Activated CD8-positive, alpha-beta memory T cell treated with anti-CD3 and anti-CD28 coated beads for 48 hours (primary cell): ENCODE data around the gene GATAD2A.
A peak's percentile ranks its signal among the peaks of the same experiment; 100 is the strongest.

Experiments
- DNase-seq, 3 experiments: peaks; one replicate each; pipeline ENCODE4 v3.0.0-alpha.2; 2020; ENCODE audit warnings: low read depth in 2 of 3, low spot score in 2 of 3

GATAD2A gene

DNA sequence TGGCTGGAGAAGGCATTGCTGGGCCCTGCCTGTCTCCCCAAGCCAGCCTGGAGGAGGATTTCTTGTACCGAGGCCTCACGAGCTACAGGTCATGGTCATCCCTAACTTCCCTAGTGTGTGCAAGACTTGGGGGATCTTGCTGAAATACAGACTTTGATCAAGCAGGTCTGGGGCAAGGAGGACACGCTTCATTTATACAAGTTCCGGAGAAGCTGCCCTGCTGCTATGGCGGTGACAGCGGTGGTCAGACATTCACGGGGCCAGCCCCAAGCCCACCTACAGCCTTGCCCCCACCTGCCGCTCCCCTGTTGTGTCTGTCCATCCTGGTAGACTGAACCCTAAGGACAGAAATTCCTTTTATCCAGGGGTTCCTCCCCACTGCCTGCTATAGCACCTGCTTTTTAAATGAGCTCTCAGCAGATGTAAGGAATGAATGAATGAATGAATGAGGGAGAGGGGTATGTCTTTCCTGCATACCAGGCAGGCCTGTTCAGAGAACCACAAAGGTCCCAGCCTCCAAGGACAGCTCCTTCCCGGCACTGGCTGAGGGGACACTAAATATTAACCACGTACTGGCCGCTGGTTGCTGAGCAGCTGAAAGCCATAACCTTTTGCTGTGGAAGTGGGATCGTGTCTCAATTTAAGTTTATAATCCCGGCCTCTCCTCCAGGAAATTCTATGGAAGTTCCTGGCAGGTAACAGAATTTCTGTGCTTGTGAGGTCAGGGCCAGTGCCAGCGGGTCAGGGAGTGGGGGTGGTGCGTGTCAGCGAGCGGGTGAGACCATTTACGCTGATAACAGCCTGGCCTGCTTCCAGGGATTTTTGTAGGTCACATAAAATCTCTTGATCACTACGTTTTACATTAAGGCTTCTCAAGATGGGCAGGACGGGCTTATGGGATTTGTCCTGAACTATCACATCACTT lies 82.7 kb downstream of the GATAD2A start:
- DNase-seq, result no peak

DNA sequence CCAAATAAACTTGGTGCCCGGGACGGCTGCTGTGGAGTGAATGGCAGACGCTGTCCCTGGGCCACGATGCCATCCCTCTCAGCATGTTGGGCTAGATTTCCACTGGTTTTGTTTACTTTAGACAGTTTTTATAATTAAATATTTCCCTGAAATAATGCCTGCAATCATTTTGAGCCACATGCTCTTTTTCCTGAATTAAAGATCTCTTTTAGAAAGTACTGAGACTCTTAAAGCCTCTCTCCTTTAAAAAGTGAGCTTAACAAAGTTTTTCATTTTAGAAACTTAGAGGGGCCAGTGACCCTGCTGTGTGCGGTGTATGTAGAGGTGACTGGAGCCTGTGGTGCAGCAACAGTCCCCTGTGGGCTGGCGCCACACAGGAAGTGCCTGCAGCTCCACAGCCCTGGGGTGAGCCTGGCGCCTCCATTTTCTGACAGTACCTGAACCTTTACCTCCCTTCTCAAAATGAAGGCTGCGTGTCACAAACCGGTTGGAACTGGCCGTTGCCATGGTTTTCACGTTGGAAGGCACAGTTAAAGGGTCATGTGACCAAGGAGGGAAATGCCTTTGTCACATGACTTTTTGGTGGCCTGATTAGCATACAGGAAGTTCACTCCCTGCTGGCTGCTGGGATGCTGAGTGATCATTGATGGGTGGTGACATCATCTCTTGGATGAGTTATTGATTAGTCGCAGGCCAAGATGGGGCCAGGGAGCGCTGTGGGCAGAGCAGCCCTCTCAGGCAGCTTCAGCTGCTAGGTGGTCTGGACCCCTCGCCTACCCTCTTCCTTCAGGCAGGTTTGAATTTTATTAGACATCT lies 83.6 kb downstream of the GATAD2A start:
- peak; percentile 29 to 67 (median 57) for DNase-seq

DNA sequence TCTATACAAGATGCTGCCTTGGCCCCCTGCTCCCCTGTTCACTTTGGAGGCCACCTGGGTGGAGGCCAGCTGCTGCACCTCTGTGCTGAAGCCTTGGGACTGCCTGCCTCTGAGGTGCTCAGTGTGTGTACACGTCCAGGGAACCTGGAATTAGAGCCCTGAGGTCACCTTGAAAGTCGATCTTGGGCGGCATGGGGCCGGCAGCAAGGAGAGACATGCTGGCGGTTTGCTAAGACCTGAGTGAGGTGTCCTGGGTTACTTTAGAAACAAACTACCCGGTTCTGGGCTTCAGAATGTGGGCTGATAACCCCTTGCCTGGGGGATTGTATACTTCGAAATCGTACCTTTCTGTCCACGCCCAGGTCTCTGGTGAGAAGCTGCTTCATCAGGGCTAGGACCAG lies 84.3 kb downstream of the GATAD2A start:
- no peak for DNase-seq

DNA sequence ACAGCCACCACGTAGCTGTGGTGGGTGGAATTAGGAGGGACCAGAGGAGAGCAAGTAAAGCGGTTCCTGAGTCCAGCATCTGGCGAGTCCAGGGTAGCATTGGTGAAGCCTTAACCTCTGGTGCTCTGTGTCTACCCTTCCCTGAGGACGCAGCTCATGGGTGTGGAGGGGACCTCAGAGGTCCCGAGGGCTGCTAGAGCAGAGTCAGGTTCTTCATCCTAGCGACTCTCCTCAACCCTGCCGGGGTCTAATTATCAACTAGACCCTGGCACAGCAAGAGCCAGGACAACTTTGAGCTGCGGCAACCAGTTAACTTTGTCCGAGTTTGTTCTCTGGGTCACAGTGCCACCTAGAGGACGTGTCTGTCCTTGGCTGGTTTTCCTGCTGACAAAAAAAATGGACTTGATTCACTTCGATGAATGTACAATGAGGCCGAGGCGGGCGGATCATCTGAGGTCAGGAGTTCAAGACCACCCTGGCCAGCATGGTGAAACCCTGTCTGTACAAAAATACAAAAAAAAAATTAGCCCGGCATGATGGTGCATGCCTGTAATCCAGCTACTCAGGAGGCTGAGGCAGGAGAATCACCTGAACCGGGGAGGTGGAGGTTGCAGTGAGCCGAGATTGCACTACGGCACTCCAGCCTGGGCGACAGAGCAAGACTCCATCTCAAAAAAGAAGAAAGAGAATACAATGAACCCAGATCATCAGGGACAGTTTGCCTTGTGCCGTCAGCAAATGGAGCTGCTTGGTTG lies 84.9 kb downstream of the GATAD2A start:
- peak; percentile 46 to 69 (median 54) for DNase-seq

DNA sequence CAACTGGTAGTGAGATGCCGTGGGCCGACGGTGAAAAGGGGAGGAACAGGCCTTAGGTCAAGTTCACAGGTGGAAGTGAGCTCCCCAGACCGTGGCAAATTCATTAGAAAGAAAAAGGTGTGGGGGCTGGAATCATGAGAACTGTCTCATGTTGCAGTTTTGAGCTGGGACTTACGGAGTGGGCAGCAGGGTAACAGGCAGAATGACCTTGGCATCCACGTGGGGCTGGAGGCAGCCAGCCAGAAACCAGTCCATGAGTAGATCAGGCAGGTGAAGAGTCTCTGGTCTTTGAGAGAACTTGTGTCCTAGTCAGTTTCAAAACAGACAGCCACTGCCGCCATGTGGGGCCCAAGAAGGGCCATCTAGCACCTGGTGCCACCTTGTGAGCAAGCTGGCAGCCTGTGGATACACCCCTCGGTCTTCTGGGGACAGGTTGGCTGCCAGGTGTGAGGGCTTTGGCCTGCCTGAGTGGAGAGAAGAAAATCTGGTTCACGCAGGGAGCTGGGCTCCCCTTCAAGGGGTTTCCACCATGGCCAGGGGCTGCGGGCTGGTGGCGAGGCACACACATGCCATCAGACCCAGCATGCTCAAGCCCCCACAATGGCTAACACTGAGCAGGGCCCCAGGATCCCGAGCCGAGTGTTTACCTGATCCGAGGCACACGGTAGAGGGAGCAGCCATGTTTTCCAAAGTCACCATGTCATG lies 86.0 kb downstream of the GATAD2A start:
- no peak for DNase-seq

DNA sequence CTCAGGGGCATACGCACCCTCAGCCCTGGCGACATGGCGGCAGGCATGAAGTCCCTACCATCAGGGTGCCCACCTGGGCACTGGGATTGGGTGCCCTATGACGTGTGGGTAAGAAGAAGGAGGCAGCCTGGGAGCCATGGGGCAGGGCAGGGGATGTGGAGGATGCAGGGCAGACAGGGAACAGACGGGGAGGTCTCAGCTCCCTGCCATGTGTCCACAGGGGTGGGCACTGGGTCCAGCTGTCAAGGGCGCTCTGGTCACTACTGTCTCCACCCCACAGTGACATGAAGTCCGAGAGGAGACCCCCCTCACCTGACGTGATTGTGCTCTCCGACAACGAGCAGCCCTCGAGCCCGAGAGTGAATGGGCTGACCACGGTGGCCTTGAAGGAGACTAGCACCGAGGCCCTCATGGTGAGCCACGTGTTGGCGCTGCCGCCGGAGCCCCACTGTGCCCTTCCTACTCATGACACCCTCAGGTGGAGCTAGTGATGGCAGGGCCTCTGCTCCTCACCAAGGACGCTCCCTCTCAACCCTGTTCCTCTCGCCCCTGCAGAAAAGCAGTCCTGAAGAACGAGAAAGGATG lies 86.6 kb downstream of the GATAD2A start:
- no peak for DNase-seq

DNA sequence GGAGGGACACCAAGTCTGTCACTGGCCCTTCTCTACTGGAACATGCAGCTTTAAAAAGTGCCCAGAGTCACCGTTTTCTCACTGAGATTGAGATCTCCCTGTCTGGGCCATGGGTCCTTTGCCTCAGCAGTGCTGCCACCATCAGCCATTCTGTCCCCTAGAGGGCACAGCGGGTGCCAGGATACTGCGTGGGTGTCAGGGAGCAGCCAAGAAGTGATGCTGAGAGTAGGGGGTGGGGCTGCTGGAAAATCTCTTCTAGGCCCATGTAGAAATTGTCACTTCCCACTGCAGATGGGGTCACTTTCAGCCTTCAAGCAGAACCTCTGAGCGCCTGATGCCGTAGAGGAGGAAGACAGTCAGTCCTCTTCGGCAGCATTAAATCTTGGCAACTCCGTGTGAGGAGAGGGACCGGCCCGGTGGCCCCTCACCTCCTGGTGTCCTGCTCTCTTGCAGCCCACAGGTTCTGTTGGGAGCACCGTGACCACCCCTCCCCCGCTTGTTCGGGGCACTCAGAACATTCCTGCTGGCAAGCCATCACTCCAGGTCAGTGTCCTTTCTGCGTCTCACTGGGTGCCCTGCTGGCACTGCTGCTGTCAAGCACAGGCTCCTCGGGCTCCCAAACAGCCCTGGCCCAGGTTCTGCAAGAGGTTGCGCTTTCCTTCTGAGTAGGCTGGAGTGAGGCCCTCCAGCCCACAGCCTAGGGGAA lies 88.5 kb downstream of the GATAD2A start:
- DNase-seq, result no peak

DNA sequence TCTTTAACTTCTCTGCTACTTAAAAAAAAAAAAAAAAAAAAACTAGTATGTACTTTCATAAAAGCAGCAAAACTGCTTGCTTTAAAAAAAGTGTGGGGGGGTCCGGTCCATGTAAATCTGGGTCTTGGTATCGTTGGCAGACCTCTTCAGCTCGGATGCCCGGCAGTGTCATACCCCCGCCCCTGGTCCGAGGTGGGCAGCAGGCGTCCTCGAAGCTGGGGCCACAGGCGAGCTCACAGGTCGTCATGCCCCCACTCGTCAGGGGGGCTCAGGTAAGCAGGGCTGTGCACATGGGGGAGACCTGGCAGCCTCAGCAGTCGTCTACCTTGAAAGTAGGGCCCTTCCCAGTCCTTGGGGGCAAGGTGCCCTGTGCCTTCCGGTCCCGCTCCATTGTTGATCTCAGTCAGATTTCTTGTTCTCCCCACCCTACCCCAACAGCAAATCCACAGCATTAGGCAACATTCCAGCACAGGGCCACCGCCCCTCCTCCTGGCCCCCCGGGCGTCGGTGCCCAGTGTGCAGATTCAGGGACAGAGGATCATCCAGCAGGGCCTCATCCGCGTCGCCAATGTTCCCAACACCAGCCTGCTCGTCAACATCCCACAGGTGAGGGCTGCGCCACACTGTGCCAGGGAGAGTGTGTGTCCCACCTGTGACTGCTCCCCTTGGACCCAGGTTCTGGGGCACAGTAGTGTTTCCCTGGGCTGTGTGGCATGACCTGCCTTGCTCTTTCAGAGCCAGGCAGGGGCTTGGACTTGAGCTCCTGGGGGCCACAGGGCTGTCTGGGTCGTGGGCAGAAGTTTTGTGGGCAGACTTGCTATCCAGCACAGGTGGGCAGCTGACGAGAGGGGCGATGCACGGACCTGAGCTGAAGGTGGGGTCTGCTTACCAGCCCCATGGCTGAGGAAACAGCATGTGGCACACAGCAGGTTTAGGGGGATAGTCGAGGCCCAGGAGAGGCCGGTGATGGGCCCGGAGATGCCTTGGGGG lies 90.4 kb downstream of the GATAD2A start:
- DNase-seq, result no peak

DNA sequence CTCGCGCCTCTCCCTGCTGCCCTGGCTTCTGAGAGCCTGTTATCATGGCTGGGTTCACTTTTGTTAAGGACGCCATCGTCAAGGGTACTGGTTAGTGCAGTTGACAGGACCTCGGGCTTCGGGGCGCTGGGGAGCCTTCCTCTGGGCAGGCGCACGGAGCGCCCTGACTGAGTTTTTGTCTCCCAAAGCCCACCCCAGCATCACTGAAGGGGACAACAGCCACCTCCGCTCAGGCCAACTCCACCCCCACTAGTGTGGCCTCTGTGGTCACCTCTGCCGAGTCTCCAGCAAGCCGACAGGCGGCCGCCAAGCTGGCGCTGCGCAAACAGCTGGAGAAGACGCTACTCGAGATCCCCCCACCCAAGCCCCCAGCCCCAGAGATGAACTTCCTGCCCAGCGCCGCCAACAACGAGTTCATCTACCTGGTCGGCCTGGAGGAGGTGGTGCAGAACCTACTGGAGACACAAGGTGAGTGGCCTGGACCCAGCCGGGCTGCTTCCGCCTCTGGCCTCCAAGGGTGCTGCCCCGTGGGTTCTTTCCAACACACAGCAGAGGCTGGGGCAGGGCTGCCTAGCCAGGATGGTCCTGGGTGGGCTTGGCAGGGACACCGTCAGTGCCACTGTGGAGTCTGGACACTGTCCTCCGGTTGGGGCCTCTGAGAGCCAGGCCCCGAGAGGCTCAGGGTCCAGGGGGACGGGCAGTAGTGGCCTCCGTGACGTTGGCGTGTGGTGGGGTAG lies 92.9 kb downstream of the GATAD2A start:
- no peak for DNase-seq

DNA sequence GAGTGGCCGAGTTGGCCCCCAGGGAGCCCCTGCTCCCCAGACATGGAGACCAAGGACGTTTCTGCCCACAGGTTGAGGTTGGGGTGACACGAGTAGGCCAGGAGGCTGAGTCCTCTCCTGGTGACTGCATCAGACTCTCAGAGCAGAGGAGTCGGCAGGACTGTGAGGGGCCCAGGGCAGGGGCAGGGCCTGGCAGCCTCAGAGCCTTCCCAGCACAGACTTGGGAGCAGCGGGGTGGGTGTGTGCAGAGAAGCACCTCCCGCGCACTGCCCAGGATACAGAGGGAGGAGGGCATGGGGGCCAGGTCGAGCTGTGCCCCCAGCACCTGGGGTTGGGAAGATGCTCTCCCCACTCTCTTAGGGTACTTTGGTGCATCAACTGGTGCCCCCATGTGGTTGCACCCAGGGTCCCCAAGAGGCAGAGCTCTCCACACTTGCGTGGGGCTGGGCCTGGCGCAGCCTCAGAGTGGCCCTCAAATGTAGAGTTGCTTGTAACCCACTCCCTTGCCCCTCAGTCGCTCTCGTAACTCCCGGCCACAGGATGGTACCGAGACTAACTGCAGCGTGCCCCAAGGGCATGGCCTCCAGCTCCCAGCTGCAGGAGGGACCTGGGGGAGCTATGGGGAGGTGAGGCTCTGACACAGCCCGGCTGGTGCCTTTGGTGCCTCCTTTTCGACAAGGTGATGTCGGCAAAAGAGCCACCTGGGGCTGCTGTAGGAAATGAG lies 94.0 kb downstream of the GATAD2A start:
- no peak for DNase-seq

DNA sequence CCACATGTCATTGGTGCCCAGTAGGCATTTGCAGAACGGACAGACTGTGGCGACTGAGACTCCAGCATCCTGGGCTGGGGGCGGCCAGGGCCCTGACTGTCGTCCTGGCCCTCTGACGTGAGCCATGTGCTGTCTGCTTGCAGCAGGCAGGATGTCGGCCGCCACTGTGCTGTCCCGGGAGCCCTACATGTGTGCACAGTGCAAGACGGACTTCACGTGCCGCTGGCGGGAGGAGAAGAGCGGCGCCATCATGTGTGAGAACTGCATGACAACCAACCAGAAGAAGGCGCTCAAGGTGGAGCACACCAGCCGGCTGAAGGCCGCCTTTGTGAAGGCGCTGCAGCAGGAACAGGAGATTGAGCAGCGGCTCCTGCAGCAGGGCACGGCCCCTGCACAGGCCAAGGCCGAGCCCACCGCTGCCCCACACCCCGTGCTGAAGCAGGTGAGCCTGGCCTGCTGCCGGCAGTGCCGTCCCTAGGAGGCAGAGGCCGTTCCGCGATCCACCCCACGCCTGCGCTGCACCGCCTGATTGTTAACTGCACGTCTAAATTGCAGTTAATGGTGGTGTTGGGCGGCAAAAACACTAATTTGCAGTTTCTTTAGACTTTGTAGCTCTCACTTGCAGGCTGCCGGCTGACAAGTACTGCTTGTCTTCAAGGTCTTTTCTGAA lies 95.6 kb downstream of the GATAD2A start:
- no peak for DNase-seq

DNA sequence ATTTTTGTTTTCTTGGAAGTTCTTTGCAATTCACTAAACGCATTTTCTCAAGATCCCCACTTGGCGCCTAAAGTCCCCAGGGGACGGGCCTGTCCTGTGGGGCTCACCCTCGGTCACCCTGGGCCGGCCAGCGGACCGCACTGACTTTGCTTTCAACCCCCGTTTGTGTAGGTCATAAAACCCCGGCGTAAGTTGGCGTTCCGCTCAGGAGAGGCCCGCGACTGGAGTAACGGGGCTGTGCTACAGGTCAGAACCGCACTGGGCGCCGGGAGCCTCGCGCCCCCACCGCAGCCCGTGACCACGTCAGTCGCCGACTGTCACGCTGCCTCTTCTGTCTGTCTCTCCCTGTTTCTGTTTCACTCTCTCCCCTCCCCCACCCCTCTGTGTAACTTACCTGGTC lies 96.3 kb downstream of the GATAD2A start:
- no peak for DNase-seq

DNA sequence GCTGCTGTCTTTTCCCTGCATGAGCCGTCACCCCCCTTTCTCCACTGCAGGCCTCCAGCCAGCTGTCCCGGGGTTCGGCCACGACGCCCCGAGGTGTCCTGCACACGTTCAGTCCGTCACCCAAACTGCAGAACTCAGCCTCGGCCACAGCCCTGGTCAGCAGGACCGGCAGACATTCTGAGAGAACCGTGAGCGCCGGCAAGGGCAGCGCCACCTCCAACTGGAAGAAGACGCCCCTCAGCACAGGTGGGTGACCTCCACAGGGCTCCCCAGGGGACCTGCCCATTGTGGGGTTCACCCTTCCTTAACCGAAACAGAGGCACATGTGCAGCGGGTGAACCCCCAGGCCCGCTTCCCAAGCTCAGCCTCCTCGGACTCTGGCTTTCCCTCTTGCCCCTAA lies 96.8 kb downstream of the GATAD2A start:
- DNase-seq, result no peak

DNA sequence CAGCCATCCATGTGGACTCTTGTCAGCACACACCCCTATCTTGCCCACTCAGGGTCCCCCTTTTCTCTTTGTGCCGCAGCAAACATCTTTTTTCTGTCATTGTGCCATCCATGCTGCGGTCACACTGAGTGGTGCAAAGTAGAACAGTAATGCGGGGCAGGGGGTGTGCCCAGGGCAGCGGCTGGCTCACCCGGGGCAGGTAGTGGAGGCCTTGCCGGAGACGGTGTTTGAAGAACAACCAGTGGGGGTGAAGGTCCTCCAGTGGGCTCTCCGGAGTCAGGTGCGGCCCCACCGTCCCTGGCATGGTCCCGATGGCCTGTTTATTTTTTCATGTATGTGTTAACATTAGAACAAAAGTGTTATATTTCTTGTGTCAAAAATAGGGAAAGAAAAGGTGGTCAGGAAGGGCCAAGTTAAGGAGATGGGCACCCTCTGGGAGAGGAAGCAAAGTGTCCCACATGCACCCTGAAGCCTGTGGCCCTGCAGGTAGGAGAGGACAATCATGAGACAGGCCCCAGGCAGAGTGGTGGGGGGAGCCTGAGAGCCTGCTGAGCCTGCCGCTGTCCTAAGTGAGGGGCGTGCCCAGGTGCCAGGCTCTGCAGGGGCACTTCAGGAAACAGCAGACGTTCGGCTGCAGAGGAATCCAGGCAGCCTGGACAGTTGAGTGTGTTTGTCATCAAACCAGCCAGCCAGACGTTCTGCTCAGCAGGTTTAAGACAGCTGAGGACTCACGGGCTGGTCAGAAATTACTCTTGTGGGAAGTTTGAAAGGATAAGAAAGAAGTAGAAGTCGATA lies 97.5 kb downstream of the GATAD2A start:
- DNase-seq, result no peak

DNA sequence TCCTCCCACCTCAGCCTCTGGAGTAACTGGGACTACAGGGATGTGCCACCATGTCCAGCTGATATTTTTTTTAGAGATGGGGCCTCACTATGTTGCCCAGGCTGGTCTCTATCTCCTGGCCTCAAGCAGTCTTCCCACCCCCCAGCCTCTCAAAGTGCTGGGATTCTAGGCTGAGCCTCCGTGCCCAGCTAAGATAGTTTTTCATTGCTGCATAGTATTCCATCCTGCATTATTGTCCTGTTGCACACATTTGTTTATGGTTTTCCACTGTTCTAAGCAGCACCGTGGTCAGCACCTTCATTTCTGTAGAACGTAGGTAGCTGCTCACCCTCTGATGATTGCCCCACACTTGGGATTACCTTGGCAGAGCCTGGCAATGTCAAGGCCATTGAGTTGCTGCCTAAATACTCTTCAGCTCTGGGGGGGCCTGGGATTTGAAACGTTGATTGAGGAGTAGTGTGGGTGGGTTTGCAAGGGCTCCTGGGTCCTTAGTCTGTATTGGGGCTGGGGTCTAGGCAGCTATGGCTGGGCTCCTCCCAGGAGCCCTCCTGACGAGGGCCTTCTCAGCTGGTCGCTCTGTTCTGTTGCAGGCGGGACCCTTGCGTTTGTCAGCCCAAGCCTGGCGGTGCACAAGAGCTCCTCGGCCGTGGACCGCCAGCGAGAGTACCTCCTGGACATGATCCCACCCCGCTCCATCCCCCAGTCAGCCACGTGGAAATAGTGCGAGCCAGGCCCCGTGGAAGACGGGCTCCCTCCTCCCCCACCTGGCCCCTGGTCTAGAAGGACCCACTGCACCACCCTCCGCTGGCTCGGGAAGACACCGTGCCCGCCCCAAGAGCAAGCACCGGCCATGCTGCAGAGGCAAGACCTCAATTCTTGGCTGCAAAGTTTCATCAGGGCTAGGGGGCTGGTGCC lies 99.5 kb downstream of the GATAD2A start:
- no peak for DNase-seq
